Common myeloid progenitor, CD34-positive (primary cell): Measurements from ENCODE around the gene HOXD11.

Source experiments
- CTCF ChIA-PET: fragments of 350-600 bp; sonication (Branson Sonifier 250); formaldehyde crosslinking; loops from one replicate; lab custom pipeline; 2021; ENCODE audit warnings: antibody characterized with exemption; lab: Charles Lee
- POLR2A ChIA-PET: fragments of 350-600 bp; sonication (Branson Sonifier 250); formaldehyde crosslinking; loops from one replicate; lab custom pipeline; 2021; ENCODE audit warnings: antibody characterized with exemption; lab: Charles Lee
- DNase-seq, 3 donors: peaks; one replicate each; pipeline versions ENCODE4 v3.0.0 to v3.0.0-alpha.2; 2013
- H3K27ac ChIP-seq, 2 experiments: 1 replicate in 1 of 2; 2 replicates in 1 of 2; pipeline ENCODE4 v1.7.0; 2013; ENCODE audit warnings: inconsistent platforms in 2 of 2, low read length in 2 of 2, mild to moderate bottlenecking in 2 of 2, low read depth in 1 of 2, moderate library complexity in 1 of 2; ENCODE audit not compliant: severe bottlenecking in 2 of 2, insufficient read depth in 1 of 2, poor library complexity in 1 of 2
- H3K27me3 ChIP-seq, 5 experiments: replicated peaks in 2 of 5; 1 replicate in 3 of 5; 2 replicates in 2 of 5; pipeline versions ENCODE4 v1.6.1 to v1.7.0; 2013; ENCODE audit warnings: low read length in 4 of 5, mild to moderate bottlenecking in 2 of 5, moderate library complexity in 2 of 5, inconsistent platforms in 1 of 5; ENCODE audit not compliant: insufficient read depth in 5 of 5, control insufficient read depth in 4 of 5
- H3K36me3 ChIP-seq, 4 experiments: 1 replicate in 2 of 4; 2 replicates in 2 of 4; pipeline versions ENCODE4 v1.6.1 to v1.7.0; 2013; ENCODE audit warnings: low read length in 3 of 4, control low read depth in 1 of 4, mild to moderate bottlenecking in 1 of 4; ENCODE audit not compliant: control insufficient read depth in 4 of 4, insufficient read depth in 4 of 4
- H3K4me1 ChIP-seq, 4 experiments: 1 replicate in 3 of 4; 2 replicates in 1 of 4; pipeline versions ENCODE4 v1.6.1 to v1.7.1; 2013; ENCODE audit warnings: low read length in 3 of 4, mild to moderate bottlenecking in 3 of 4, control low read depth in 1 of 4, inconsistent platforms in 1 of 4, moderate library complexity in 1 of 4; ENCODE audit not compliant: control insufficient read depth in 4 of 4, insufficient read depth in 4 of 4; ENCODE audit errors: control extremely low read depth in 1 of 4
- H3K4me3 ChIP-seq, 7 experiments: 1 replicate in 4 of 7; 2 replicates in 3 of 7; pipeline versions ENCODE4 v1.5.1 to v1.7.0; 2013; ENCODE audit warnings: mild to moderate bottlenecking in 7 of 7, low read length in 6 of 7, moderate library complexity in 6 of 7, inconsistent platforms in 2 of 7, low read depth in 2 of 7, control low read depth in 1 of 7; ENCODE audit not compliant: insufficient read depth in 4 of 7, control insufficient read depth in 1 of 7; ENCODE audit errors: extremely low read depth in 1 of 7
- H3K9me3 ChIP-seq, 5 experiments: 1 replicate in 4 of 5; 2 replicates in 1 of 5; pipeline versions ENCODE4 v1.6.1 to v1.7.1; 2013; ENCODE audit warnings: low read length in 4 of 5, mild to moderate bottlenecking in 2 of 5, inconsistent platforms in 1 of 5, low read depth in 1 of 5, moderate library complexity in 1 of 5; ENCODE audit not compliant: control insufficient read depth in 4 of 5, insufficient read depth in 2 of 5; ENCODE audit errors: control extremely low read depth in 1 of 5
- WGBS: methylation state at CpG from one replicate; pipeline ENCODE4 v1.1.5; 2013; ENCODE audit not compliant: insufficient coverage; 5-methylcytosine and 5-hydroxymethylcytosine counted together

Gene HOXD11

GRCh38 chr2:176103194-176103593 lies 3.9 kb upstream of the HOXD11 start:
- peaks cover 0 to 15% (median 8%) of the 10 kb centered on the region in 4 experiments for H3K4me1 ChIP-seq
- peaks cover 24 to 99% (median 62%) of the 10 kb centered on the region in 5 experiments for H3K27me3 ChIP-seq
- no peak overlapping the region for H3K4me3 ChIP-seq
- no peak overlapping the region for H3K27ac ChIP-seq
- peaks cover 0 to 3% (median 0%) of the 10 kb centered on the region in 5 experiments for H3K9me3 ChIP-seq
- H3K36me3 ChIP-seq, result no peaks in the 10 kb centered on the region
- no peak for DNase-seq
- CTCF ChIA-PET, result interaction anchor here (0.7 to 3.6 kb wide), 9 partner anchors 8 to 551 kb away, joined by 3 to 16 read pairs (median 5); partner anchors contain the start of gene HOXD9
- 0% methylated on average over 1 of the region's 7 CpGs for WGBS
- POLR2A ChIA-PET, result no interaction called here

GRCh38 chr2:176103742-176104315 lies 3.3 kb upstream of the HOXD11 start:
- no peak overlapping the region for H3K27ac ChIP-seq
- H3K9me3 ChIP-seq, result peaks cover 0 to 3% (median 0%) of the 10 kb centered on the region in 5 experiments

DNA sequence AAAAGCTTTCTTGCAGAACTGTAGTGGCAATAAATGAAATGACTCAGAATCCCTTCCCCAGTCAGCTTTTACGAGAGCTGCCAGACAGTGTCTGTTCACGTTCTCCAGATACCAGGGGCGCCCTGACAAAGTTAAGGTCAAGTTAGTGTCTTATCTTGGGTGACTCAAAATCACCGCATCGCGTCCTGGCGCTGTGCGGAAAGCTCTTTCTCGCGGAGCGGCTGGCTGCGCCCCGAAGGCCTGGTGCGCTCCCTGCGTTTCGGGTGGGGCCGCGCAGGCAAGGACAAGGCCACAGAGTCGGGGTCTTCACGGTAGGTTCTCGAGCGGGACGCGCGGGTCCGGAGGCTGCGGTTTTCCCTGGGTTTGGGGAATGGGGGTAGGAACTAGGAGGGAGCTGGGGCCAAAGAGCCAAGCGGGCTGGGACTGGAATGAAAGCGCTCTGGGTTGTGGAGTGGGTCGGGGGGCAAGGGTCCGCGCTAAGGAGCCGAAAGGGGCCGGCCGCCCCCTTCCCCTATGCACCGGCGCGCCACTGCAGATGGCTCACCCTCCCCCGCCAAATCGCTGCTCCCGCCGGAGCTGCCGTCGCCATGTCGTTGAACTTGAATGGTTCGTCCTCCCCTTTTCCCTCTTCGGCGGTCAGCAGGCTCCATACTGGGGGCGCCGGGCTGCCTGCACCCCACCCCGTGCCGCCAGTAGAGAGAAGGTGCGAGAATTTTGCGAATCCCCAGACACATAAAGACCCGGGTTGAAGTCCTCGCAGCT lies 2.6 kb upstream of the HOXD11 start:
- peaks cover 0 to 11% (median 8%) of the 10 kb centered on the region in 4 experiments for H3K4me1 ChIP-seq
- DNase-seq, result no peak
- no peak overlapping the region for H3K4me3 ChIP-seq
- H3K27ac ChIP-seq, result no peak overlapping the region
- peaks cover 0 to 3% (median 0%) of the 10 kb centered on the region in 5 experiments for H3K9me3 ChIP-seq
- H3K27me3 ChIP-seq, result peaks cover 27 to 99% (median 62%) of the 10 kb centered on the region in 5 experiments
- no peaks in the 10 kb centered on the region for H3K36me3 ChIP-seq
- POLR2A ChIA-PET, result interaction anchor here (0.7 kb wide), 1 partner anchor 36 kb away, joined by 3 read pairs; no protein-coding TSS in a partner anchor
- CTCF ChIA-PET, result interaction anchor here (0.5 to 3.6 kb wide), 9 partner anchors 9 to 567 kb away, joined by 3 to 16 read pairs (median 5); no protein-coding TSS in a partner anchor
- WGBS, result 6% methylated on average over 56 of the region's 56 CpGs

More at GRCh38 chr2:176103742-176104315, 3.3 kb upstream of the HOXD11 start:
- 11% methylated on average over 6 of the region's 17 CpGs for WGBS
- H3K4me3 ChIP-seq, result no peak overlapping the region
- H3K36me3 ChIP-seq, result no peaks in the 10 kb centered on the region
- peaks cover 0 to 11% (median 8%) of the 10 kb centered on the region in 4 experiments for H3K4me1 ChIP-seq
- peaks cover 24 to 99% (median 61%) of the 10 kb centered on the region in 5 experiments for H3K27me3 ChIP-seq
- no peak for DNase-seq
- POLR2A ChIA-PET, result no interaction called here
- CTCF ChIA-PET, result interaction anchor here (0.5 to 3.6 kb wide), 9 partner anchors 8 to 567 kb away, joined by 3 to 16 read pairs (median 5); no protein-coding TSS in a partner anchor

DNA sequence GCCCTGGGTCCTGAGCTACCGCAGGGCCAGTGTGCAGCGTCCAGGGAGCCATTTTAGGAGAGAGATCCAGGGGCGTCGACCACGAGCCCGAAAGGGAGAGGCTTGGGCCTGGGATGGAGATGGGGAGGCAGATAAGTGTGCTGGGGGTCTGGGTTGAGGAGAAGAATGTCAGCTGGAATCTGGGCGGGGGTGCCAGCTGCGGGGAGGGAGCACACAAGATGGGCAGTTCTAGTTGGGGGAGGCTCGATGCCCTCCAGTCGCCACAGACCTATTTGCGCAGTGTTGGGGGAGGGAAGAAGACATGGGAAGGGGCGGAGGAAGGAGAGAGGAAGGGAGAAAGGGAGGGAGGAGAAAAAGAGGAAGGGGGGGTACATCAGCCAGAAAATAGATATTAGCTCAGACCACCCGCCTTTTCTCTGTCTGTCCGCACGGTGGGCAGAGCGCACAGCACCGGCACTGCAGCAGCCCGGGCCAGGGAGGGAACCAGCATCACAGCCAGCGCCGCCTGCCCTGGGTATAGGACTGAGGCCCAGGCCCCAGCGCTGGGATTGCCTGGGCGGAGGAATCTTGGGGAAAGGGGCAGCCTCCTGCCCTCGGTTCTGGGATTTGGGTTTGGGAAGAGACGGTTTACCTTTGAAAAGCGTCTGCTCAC lies 1.9 kb upstream of the HOXD11 start:
- Histone ChIP-seq H3K9me3 (peaks cover 0 to 3% (median 0%) of the 10 kb centered on the region in 5 experiments), H3K4me3 (no peak overlapping the region), H3K4me1 (peaks cover 0 to 10% (median 8%) of the 10 kb centered on the region in 4 experiments), H3K36me3 (no peaks in the 10 kb centered on the region), H3K27me3 (peaks cover 34 to 99% (median 66%) of the 10 kb centered on the region in 5 experiments), H3K27ac (no peak overlapping the region)
- DNase-seq, result no peak
- 12% methylated on average over 24 of the region's 25 CpGs for WGBS
- POLR2A ChIA-PET, result interaction anchor here (0.7 kb wide), 1 partner anchor 35 kb away, joined by 3 read pairs; no protein-coding TSS in a partner anchor
- CTCF ChIA-PET, result interaction anchor here (1.2 to 3.6 kb wide), 7 partner anchors 8 to 532 kb away, joined by 3 to 16 read pairs (median 6); no protein-coding TSS in a partner anchor

DNA sequence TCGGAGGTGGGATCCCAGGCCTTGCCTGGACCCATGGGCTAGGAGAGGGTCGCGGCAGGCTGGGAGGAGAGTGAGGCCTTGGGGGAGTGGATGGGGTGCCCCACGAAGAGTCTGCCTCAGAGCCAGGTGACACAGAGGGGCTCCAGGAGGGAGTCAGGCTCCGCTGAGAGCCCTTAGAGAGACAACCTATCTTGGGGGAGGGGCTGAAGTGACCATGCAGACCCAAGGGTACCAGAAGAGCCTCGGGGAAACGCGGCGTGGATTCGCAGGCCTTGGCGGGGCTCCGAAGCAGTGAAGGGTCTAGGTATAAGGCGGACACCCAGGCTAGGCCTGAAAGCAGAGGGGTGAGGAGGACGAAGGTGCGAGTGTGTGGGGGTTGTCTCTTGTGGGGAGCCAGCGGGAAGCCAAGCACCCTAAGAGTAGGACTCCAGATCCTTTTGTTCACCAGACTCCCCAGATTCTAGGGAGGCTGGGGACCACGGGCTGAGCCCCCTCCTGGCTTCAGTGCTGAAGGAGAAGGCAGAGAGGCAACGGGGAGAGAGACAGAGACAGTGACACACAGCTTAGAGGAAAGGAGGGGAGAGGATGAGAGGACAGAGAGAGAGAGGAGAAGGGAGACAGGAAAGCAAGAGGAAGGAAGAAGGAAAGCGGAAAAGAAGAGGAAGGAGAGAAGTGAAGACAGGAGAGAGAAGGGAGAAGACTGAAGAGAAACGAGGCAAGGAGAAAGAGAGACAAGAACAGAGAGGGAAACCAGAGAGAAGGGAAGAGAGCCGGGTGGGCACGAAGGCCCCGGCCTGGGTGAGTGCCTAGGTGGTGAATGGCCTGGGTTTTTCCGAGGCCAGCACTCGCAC lies 1.1 kb upstream of the HOXD11 start:
- no peak overlapping the region for H3K27ac ChIP-seq
- CTCF ChIA-PET, result interaction anchor here (0.7 to 3.6 kb wide), 6 partner anchors 8 to 741 kb away, joined by 3 to 14 read pairs (median 4); no protein-coding TSS in a partner anchor
- DNase-seq, result no peak
- H3K4me1 ChIP-seq, result peaks cover 0 to 10% (median 8%) of the 10 kb centered on the region in 4 experiments
- peaks cover 0 to 2% (median 0%) of the 10 kb centered on the region in 5 experiments for H3K9me3 ChIP-seq
- H3K27me3 ChIP-seq, result peaks cover 40 to 99% (median 63%) of the 10 kb centered on the region in 5 experiments
- no peak overlapping the region for H3K4me3 ChIP-seq
- no peaks in the 10 kb centered on the region for H3K36me3 ChIP-seq
- POLR2A ChIA-PET, result no interaction called here
- WGBS, result under 1% methylated on average over 14 of the region's 25 CpGs

- Histone ChIP-seq H3K4me3 (no peak overlapping the region), H3K36me3 (no peaks in the 10 kb centered on the region), H3K4me1 (peaks cover 0 to 10% (median 8%) of the 10 kb centered on the region in 4 experiments), H3K9me3 (no peaks in the 10 kb centered on the region), H3K27me3 (peaks cover 25 to 99% (median 58%) of the 10 kb centered on the region in 5 experiments), H3K27ac (no peak overlapping the region)
- ChIA-PET CTCF (no interaction called here), POLR2A (no interaction called here)
- 3% methylated on average over 43 of the region's 59 CpGs for WGBS
- no peak for DNase-seq
These were observed 676 bp downstream of the HOXD11 start for GRCh38 chr2:176107731-176108181.
